HL-60/S4 (cell line): ENCODE data around the gene LCNL1.
"Not testable (repeated sequence)": the region's sequence is repeated elsewhere in the genome, so short reads cannot be mapped to it uniquely, and the experiment has no call there.

ENCODE experiments used
- in situ Hi-C: fragments of 300-500 bp; cut with MboI; formaldehyde crosslinking; loops from 2 replicates; pipeline ENCODE4 v1.14.3; 2022; ENCODE audit warnings: low sequenced_read_pairs

Gene LCNL1

GRCh38 chr9:136991993-136992818 lies 9.4 kb downstream of the LCNL1 start, which contains the start of gene PAXX:
Gene PAXX, plus strand, starts transcription at chr9:136992422. Its CDS starts 22 bp downstream, at chr9:136992444.
- in situ Hi-C loops: no loop called here

GRCh38 chr9:136992819-136993369 lies 10.1 kb downstream of the LCNL1 start:
- in situ Hi-C loops: no loop called here

- in situ Hi-C loops: no loop called here
Measured at GRCh38 chr9:136994180-136994887, 11.5 kb downstream of the LCNL1 start.

GRCh38 chr9:136994888-136995230 lies 12.1 kb downstream of the LCNL1 start:
- in situ Hi-C loops: no loop called here

GRCh38 chr9:136995362-136995761 lies 12.6 kb downstream of the LCNL1 start:
- in situ Hi-C loops: no loop called here

- in situ Hi-C loops: no loop called here
Measured at GRCh38 chr9:136995772-136996311, 13.0 kb downstream of the LCNL1 start.

GRCh38 chr9:136996361-136997292 lies 13.8 kb downstream of the LCNL1 start, which contains the start of gene CLIC3:
Gene CLIC3, minus strand, starts transcription at chr9:136996568. Its CDS starts 25 bp downstream, at chr9:136996543.
- in situ Hi-C loops: no loop called here

GRCh38 chr9:136997371-136997770 lies 14.6 kb downstream of the LCNL1 start:
- in situ Hi-C loops: no loop called here

GRCh38 chr9:136997830-136998234 lies 15.0 kb downstream of the LCNL1 start:
- in situ Hi-C loops: no loop called here

- in situ Hi-C loops: no loop called here
Measured at GRCh38 chr9:137000177-137000930, 17.6 kb downstream of the LCNL1 start.

GRCh38 chr9:137001857-137002645 lies 19.3 kb downstream of the LCNL1 start:
- in situ Hi-C loops: no loop called here

GRCh38 chr9:137002646-137003041 lies 19.9 kb downstream of the LCNL1 start:
- in situ Hi-C loops: no loop called here

GRCh38 chr9:137004285-137004684 lies 21.5 kb downstream of the LCNL1 start:
- in situ Hi-C loops: not testable (repeated sequence)

- in situ Hi-C loops: no loop called here
Measured at GRCh38 chr9:137006116-137007003, 23.6 kb downstream of the LCNL1 start.

GRCh38 chr9:137007108-137007815 lies 24.5 kb downstream of the LCNL1 start:
- in situ Hi-C loops: no loop called here

GRCh38 chr9:137007816-137008270 lies 25.1 kb downstream of the LCNL1 start:
- in situ Hi-C loops: no loop called here

- in situ Hi-C loops: no loop called here
Measured at GRCh38 chr9:137008312-137008711, 25.5 kb downstream of the LCNL1 start.
